Activated CD8-positive, alpha-beta memory T cell treated with anti-CD3 and anti-CD28 coated beads for 1 hour (primary cell): Measurements from ENCODE around the gene CCSER1.
"Not testable (repeated sequence)": the region's sequence is repeated elsewhere in the genome, so short reads cannot be mapped to it uniquely, and the experiment has no call there.

Source experiments
- DNase-seq, 2 donors: peaks; one replicate each; pipeline ENCODE4 v3.0.0-alpha.2; 2020; ENCODE audit warnings: low read depth in 1 of 2; ENCODE audit errors: extremely low read depth in 1 of 2

CCSER1 gene

GRCh38 chr4:91601401-91601800 lies 1474.2 kb downstream of the CCSER1 start:
- no peak for DNase-seq

- DNase-seq, result no peak
These were observed 1484.6 kb downstream of the CCSER1 start for GRCh38 chr4:91611782-91612181.

GRCh38 chr4:91620952-91621351 lies 1493.8 kb downstream of the CCSER1 start:
- DNase-seq, result no peak

- no peak for DNase-seq
These were observed 1494.3 kb downstream of the CCSER1 start for GRCh38 chr4:91621446-91621845.

- DNase-seq, result no peak
These were observed 1495.9 kb downstream of the CCSER1 start for GRCh38 chr4:91622925-91623602.

GRCh38 chr4:91623603-91623967 lies 1496.4 kb downstream of the CCSER1 start:
- DNase-seq, result not testable (repeated sequence)

GRCh38 chr4:91630054-91630453 lies 1502.9 kb downstream of the CCSER1 start:
- no peak for DNase-seq

GRCh38 chr4:91630764-91631163 lies 1503.6 kb downstream of the CCSER1 start:
- DNase-seq, result no peak

- DNase-seq, result no peak
These were observed 1504.1 kb downstream of the CCSER1 start for GRCh38 chr4:91631335-91631734.

GRCh38 chr4:91636083-91636482 lies 1508.9 kb downstream of the CCSER1 start:
- no peak for DNase-seq
